Measurements from ENCODE around the gene TBATA.

- no peak for TF ChIP-seq ZNF512 (CRISPR knock-in tag; IDR thresholded peaks at IDR 0.05; ENCODE audit: borderline replicate concordance)
- TF ChIP-seq NR2C2 (CRISPR knock-in tag; IDR thresholded peaks at IDR 0.05): no peak
- TF ChIP-seq CDX4 (CRISPR knock-in tag; IDR thresholded peaks at IDR 0.05; ENCODE audit: borderline replicate concordance): no peak
- no peak for TF ChIP-seq IRF2 (CRISPR knock-in tag; IDR thresholded peaks at IDR 0.05; ENCODE audit: borderline replicate concordance, low read depth)
- TF ChIP-seq E2F1 (CRISPR knock-in tag; IDR thresholded peaks at IDR 0.05): no peak
- no peak for TF ChIP-seq CTCF (IDR thresholded peaks at IDR 0.05)
- no peak for TF ChIP-seq ZNF532 (CRISPR knock-in tag; IDR thresholded peaks at IDR 0.05; ENCODE audit: borderline replicate concordance)
- TF ChIP-seq E2F4 (CRISPR knock-in tag; IDR thresholded peaks at IDR 0.05; ENCODE audit: borderline replicate concordance, low read depth): no peak
- TF ChIP-seq ZNF121 (CRISPR knock-in tag; IDR thresholded peaks at IDR 0.05): no peak
- no peak for TF ChIP-seq RELA (CRISPR knock-in tag; IDR thresholded peaks at IDR 0.05; ENCODE audit: borderline replicate concordance)
- no peak for TF ChIP-seq PRDM15 (CRISPR knock-in tag; IDR thresholded peaks at IDR 0.05)
- TF ChIP-seq ATF3 (CRISPR knock-in tag; conservative IDR thresholded peaks at IDR 0.05): no peak
Measured at GRCh38 chr10:70743879-70744278, 41.3 kb downstream of the TBATA start.
